ENCODE results near the gene MAP9. TPM values are rescaled to one million over a fixed set of nuclear protein-coding genes. Genes with fewer than 3 reads are reported as not detected.

The MAP9 gene
- total and polyA plus RNA-seq, 3 experiments from 2014 or later: 7.7 to 12.0 (median 10.9) TPM

DNA sequence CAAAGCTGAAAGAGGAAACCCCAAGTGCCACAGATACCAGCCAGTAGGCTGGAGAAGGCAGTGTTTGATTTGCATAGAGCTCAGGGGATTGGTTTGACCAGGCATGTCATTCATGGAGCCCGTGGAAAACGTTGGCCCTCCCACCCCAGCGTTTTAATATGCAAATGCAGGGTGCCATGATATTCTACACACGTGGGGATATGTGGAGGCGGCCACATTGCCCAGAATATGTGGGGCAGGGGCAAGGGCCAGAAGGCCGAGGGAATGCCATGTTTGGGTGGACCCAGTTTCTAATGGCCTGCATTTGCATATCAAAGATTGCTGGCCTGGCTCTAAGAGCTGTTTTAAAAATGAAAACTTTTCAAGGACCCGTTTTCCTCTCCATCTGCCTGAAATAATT, 71.1 kb downstream of the MAP9 start:
- H3K27ac Mint-ChIP-seq: no peak overlapping the region
- CTCF ChIA-PET: no interaction called here
- no peak overlapping the region for H3K4me3 Mint-ChIP-seq
- Histone ChIP-seq H3K4me3 (ENCODE audit: low read length) (no peak overlapping the region), H3K27ac (ENCODE audit: low read depth, low read length) (no peak overlapping the region), H3K27me3 (ENCODE audit: insufficient read depth, low read length, poor library complexity, severe bottlenecking) (no peaks in the 10 kb centered on the region), H3K36me3 (ENCODE audit: insufficient read depth, low read length) (no peaks in the 10 kb centered on the region), H3K4me1 (ENCODE audit: insufficient read depth, low read length) (no peaks in the 10 kb centered on the region), H3K9me3 (ENCODE audit: low read length) (no peaks in the 10 kb centered on the region)
- H3K4me1 Mint-ChIP-seq: no peaks in the 10 kb centered on the region
- no peak for DNase-seq
- H3K27me3 Mint-ChIP-seq: peaks cover 0 to under 1% of the 10 kb centered on the region in 2 donors
- no peaks in the 10 kb centered on the region for H3K36me3 Mint-ChIP-seq
- peaks cover 0 to 2% (median 0%) of the 10 kb centered on the region in 5 donors for H3K9me3 Mint-ChIP-seq
- POLR2A ChIA-PET: no interaction called here

DNA sequence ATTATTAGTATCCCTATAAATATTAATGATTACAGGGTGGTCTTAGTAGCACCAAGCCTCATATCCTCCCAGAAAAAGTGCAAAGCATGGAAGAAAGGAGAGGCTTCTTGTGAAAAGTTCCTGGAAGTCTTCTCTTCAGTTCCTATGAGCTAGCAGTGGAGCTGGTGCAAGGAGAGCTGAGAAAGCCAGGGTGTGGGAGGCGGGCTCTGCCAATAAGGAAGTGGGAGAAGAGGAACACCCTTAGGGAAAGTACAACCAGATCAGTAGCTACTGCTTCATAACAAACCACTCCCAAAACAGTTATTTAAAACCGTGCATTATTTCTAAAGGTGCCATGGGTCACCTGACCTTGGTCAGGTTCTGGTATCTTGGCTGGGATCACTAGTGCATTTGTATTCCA, 72.4 kb downstream of the MAP9 start:
- Mint-ChIP-seq H3K36me3 (no peaks in the 10 kb centered on the region), H3K4me3 (no peak overlapping the region), H3K27ac (no peak overlapping the region), H3K27me3 (no peaks in the 10 kb centered on the region), H3K4me1 (no peaks in the 10 kb centered on the region), H3K9me3 (peaks cover 0 to 2% (median 0%) of the 10 kb centered on the region in 5 donors)
- Histone ChIP-seq H3K4me1 (ENCODE audit: insufficient read depth, low read length) (no peaks in the 10 kb centered on the region), H3K27me3 (ENCODE audit: insufficient read depth, low read length, poor library complexity, severe bottlenecking) (no peaks in the 10 kb centered on the region), H3K4me3 (ENCODE audit: low read length) (no peak overlapping the region), H3K36me3 (ENCODE audit: insufficient read depth, low read length) (no peaks in the 10 kb centered on the region), H3K9me3 (ENCODE audit: low read length) (no peaks in the 10 kb centered on the region), H3K27ac (ENCODE audit: low read depth, low read length) (no peak overlapping the region)
- CTCF ChIA-PET: no interaction called here
- DNase-seq: no peak
- POLR2A ChIA-PET: no interaction called here

- ChIA-PET POLR2A (no interaction called here), CTCF (no interaction called here)
- Mint-ChIP-seq H3K4me1 (no peaks in the 10 kb centered on the region), H3K27ac (peak overlapping the region in 1 of 8 donors; percentile 10), H3K36me3 (no peaks in the 10 kb centered on the region), H3K9me3 (peaks cover 0 to 13% (median 5%) of the 10 kb centered on the region in 5 donors), H3K4me3 (no peak overlapping the region), H3K27me3 (no peaks in the 10 kb centered on the region)
- Histone ChIP-seq H3K27me3 (ENCODE audit: insufficient read depth, low read length, poor library complexity, severe bottlenecking) (no peaks in the 10 kb centered on the region), H3K4me3 (ENCODE audit: low read length) (no peak overlapping the region), H3K9me3 (ENCODE audit: low read length) (no peaks in the 10 kb centered on the region), H3K4me1 (ENCODE audit: insufficient read depth, low read length) (no peaks in the 10 kb centered on the region), H3K36me3 (ENCODE audit: insufficient read depth, low read length) (no peaks in the 10 kb centered on the region), H3K27ac (ENCODE audit: low read depth, low read length) (no peak overlapping the region)
- no peak for DNase-seq
Observed at GRCh38 chr4:155299103-155299502, 77.7 kb downstream of the MAP9 start.

Other genes with a start within 250 kb of the MAP9 start
- not detected for gene NPY2R, start 168.3 kb downstream of the MAP9 start, total RNA-seq
- not detected for gene NPY2R, start 168.3 kb downstream of the MAP9 start, polyA plus RNA-seq

All from CD8-positive, alpha-beta memory T cell (primary cell).